B cell (primary cell): ENCODE results near the gene MOBP.

Experiments used
- CTCF ChIP-seq: fragments of 200-600 bp; IDR thresholded peaks from one replicate; pipeline ENCODE4 v1.8.0; 2022; ENCODE audit warnings: antibody characterized with exemption, mild to moderate bottlenecking
- EZH2 ChIP-seq: IDR thresholded peaks from 2 replicates; pipeline ENCODE4 v1.6.1; 2012; ENCODE audit warnings: borderline replicate concordance, low read depth, mild to moderate bottlenecking, moderate library complexity, low read length; ENCODE audit not compliant: insufficient read depth, poor library complexity, severe bottlenecking

- TF ChIP-seq EZH2 (no peak), CTCF (no peak)
Measured at GRCh38 chr3:39505866-39506742, 38.6 kb downstream of the MOBP start.
